HepG2 (cell line): Measurements from ENCODE around the gene SLC1A2. TPM values are rescaled to one million over a fixed set of nuclear protein-coding genes. Genes with fewer than 3 reads are reported as not detected.
A peak's percentile ranks its signal among the peaks of the same experiment; 100 is the strongest.

Source experiments
- ATAC-seq: fragments of 200-7000 bp; cut with Tn5 transposase; 3 replicates; pipeline ENCODE4 v1.9.1; 2020; ENCODE audit warnings: mild to moderate bottlenecking, moderate library complexity
- BruUV-seq: library from RNA; stranded (reverse); fragments of 400-500 nt; replicated peaks from 2 replicates; lab custom pipeline; 2021; lab: Mats Ljungman, UMichigan
- CTCF ChIA-PET: fragments of 300-600 bp; formaldehyde crosslinking; extraction: SDS; loops from one replicate; lab custom pipeline; 2021; ENCODE audit warnings: low total read pairs, inconsistent platforms, low intra/inter-chr PET ratio; lab: Yijun Ruan, JAX
- POLR2A ChIA-PET: fragments of 350-600 bp; sonication (Branson Sonifier 250); formaldehyde crosslinking; loops from one replicate; lab custom pipeline; 2020; ENCODE audit warnings: antibody characterized with exemption, inconsistent platforms; lab: Yijun Ruan, JAX
- DNase-seq: peaks from one replicate; pipeline ENCODE4 v3.0.0-alpha.2; 2015; ENCODE audit warnings: low spot score
- FAIRE-seq: peaks from 3 replicates; lab custom pipeline; 2011; peaks lifted over from hg19 to GRCh38; lab: Jason Lieb, UNC
- H2AFZ ChIP-seq: one replicate; pipeline ENCODE4 v1.6.1; 2011; ENCODE audit warnings: low read length, inconsistent platforms
- H3K27ac ChIP-seq: fragments of 300-600 bp; 3 replicates; pipeline ENCODE4 v1.8.0; 2011; ENCODE audit warnings: mixed run types, mild to moderate bottlenecking, mixed read lengths, low read length, inconsistent platforms; ENCODE audit not compliant: insufficient read depth; ENCODE audit errors: extremely low read length
- H3K27me3 ChIP-seq, 2 experiments: fragments of 200-600 bp in 1 of 2; 2 replicates in 1 of 2; 3 replicates in 1 of 2; pipeline versions ENCODE4 v1.6.0 to v1.8.0; 2011; ENCODE audit warnings: low read length in 2 of 2, mild to moderate bottlenecking in 2 of 2, moderate library complexity in 2 of 2, inconsistent platforms in 1 of 2; ENCODE audit not compliant: insufficient read depth in 2 of 2, control insufficient read depth in 1 of 2
- H3K36me3 ChIP-seq, 2 experiments: fragments of 200-600 bp in 1 of 2; replicated peaks in 1 of 2; 2 replicates in 1 of 2; 3 replicates in 1 of 2; pipeline versions ENCODE4 v1.5.1 to v1.8.0; 2011; ENCODE audit warnings: low read length in 2 of 2, inconsistent platforms in 1 of 2; ENCODE audit not compliant: insufficient read depth in 2 of 2, control insufficient read depth in 1 of 2
- H3K4me1 ChIP-seq: 2 replicates; pipeline ENCODE4 v1.5.1; 2012; ENCODE audit warnings: low read length, inconsistent platforms; ENCODE audit not compliant: insufficient read depth
- H3K4me2 ChIP-seq: 2 replicates; pipeline ENCODE4 v1.6.0; 2011; ENCODE audit warnings: low read depth, low read length, inconsistent platforms
- H3K4me3 ChIP-seq, 3 experiments: fragments of 200-600 bp in 1 of 3; sonication (generic), shearing (Covaris generic) in 1 of 3; replicated peaks in 1 of 3; 2 replicates each; pipeline ENCODE4 v1.5.1; 2011 to 2016; ENCODE audit warnings: low read length in 3 of 3, inconsistent platforms in 2 of 3, low read depth in 2 of 3, mild to moderate bottlenecking in 2 of 3, control low read depth in 1 of 3, mixed read lengths in 1 of 3; ENCODE audit not compliant: insufficient read depth in 1 of 3
- H3K79me2 ChIP-seq: one replicate; pipeline ENCODE4 v1.6.1; 2011; ENCODE audit warnings: low read length, inconsistent platforms; ENCODE audit not compliant: insufficient read depth
- H3K9ac ChIP-seq: 2 replicates; pipeline ENCODE4 v1.6.0; 2011; ENCODE audit warnings: mild to moderate bottlenecking, low read depth, low read length, inconsistent platforms; ENCODE audit not compliant: insufficient read depth
- H3K9me3 ChIP-seq: 2 replicates; pipeline ENCODE4 v1.5.1; 2012; ENCODE audit warnings: mild to moderate bottlenecking, low read length
- H4K20me1 ChIP-seq: 2 replicates; pipeline ENCODE4 v1.6.0; 2011; ENCODE audit warnings: inconsistent platforms, mild to moderate bottlenecking, low read length, moderate library complexity; ENCODE audit not compliant: insufficient read depth
- ARID3A ChIP-seq: IDR thresholded peaks from 2 replicates; pipeline ENCODE4 v1.6.1; 2012; ENCODE audit warnings: low read depth, low read length, improper control_type of control experiment
- CEBPB ChIP-seq: IDR thresholded peaks from 2 replicates; pipeline ENCODE4 v1.6.1; 2011; ENCODE audit warnings: low read depth, low read length, improper control_type of control experiment, borderline replicate concordance
- FOSL2 ChIP-seq: sonication (generic); formaldehyde crosslinking; IDR thresholded peaks from 2 replicates; pipeline ENCODE4 v1.4.0; 2020; ENCODE audit warnings: missing genetic modification reagents
- IRX3 ChIP-seq: sonication (generic); formaldehyde crosslinking; IDR thresholded peaks from 2 replicates; pipeline ENCODE4 v1.8.1; 2023; ENCODE audit warnings: mild to moderate bottlenecking, low read depth, missing genetic modification reagents, borderline replicate concordance
- JUNB ChIP-seq: sonication (generic); formaldehyde crosslinking; IDR thresholded peaks from 2 replicates; pipeline ENCODE4 v1.8.0; 2022; ENCODE audit warnings: missing genetic modification reagents, mild to moderate bottlenecking, borderline replicate concordance
- KLF12 ChIP-seq: sonication (generic); formaldehyde crosslinking; IDR thresholded peaks from 2 replicates; pipeline ENCODE4 v1.4.0; 2020; ENCODE audit warnings: missing genetic modification reagents, borderline replicate concordance
- MYPOP ChIP-seq: sonication (generic); formaldehyde crosslinking; IDR thresholded peaks from 2 replicates; pipeline ENCODE4 v1.8.1; 2023; ENCODE audit warnings: mild to moderate bottlenecking, moderate library complexity, missing genetic modification reagents
- SP140L ChIP-seq: sonication (generic); formaldehyde crosslinking; IDR thresholded peaks from 2 replicates; pipeline ENCODE4 v1.4.0; 2020; ENCODE audit warnings: missing genetic modification reagents, borderline replicate concordance
- ZIK1 ChIP-seq: sonication (generic); formaldehyde crosslinking; IDR thresholded peaks from 2 replicates; pipeline ENCODE4 v1.5.0; 2020; ENCODE audit warnings: mild to moderate bottlenecking, low read depth, missing genetic modification reagents, borderline replicate concordance
- ZNF317 ChIP-seq: sonication (generic); formaldehyde crosslinking; IDR thresholded peaks from 2 replicates; pipeline ENCODE4 v1.5.0; 2020; ENCODE audit warnings: mild to moderate bottlenecking, missing genetic modification reagents
- ZNF567 ChIP-seq: sonication (generic); formaldehyde crosslinking; IDR thresholded peaks from 2 replicates; pipeline ENCODE4 v1.8.1; 2023; ENCODE audit warnings: mild to moderate bottlenecking, missing genetic modification reagents, borderline replicate concordance
- ZNF737 ChIP-seq: sonication (generic); formaldehyde crosslinking; IDR thresholded peaks from 2 replicates; pipeline ENCODE4 v1.5.0; 2020; ENCODE audit warnings: missing genetic modification reagents, mild to moderate bottlenecking, borderline replicate concordance
- ZNF891 ChIP-seq: sonication (generic); formaldehyde crosslinking; IDR thresholded peaks from 2 replicates; pipeline ENCODE4 v1.5.0; 2020; ENCODE audit warnings: mild to moderate bottlenecking, missing genetic modification reagents
- WGBS: methylation state at CpG from one replicate; pipeline ENCODE4 v1.1.6; 2017; ENCODE audit warnings: low lambda C conversion rate; 5-methylcytosine and 5-hydroxymethylcytosine counted together
- in situ Hi-C: cut with HindIII; loops from 2 replicates; pipeline ENCODE4 v1.10.0; 2017; ENCODE audit warnings: low pct_unique_long_range_greater_than_20kb; ENCODE audit not compliant: extremely low pct_ligation_motif_present
- intact Hi-C: fragments of 100-400 bp; cut with micrococcal nuclease; formaldehyde crosslinking; loops from one replicate; pipeline ENCODE4 v1.10.0; 2022; ENCODE audit not compliant: unreplicated experiment
- polyA plus RNA-seq, 8 experiments: library from polyadenylated mRNA; depleted of rRNA in 3 of 8; stranded (reverse) in 7 of 8; unstranded in 1 of 8; fragments of >200 nt; fragmentation: Illumina TruSeq in 4 of 8; extraction: Trizol in 4 of 8; gene quantifications; 2 replicates each; pipeline versions ENCODE4 v1.2.1 to v1.2.3, GENCODE V29; 2011 to 2016; ENCODE audit warnings: low read depth in 4 of 8, missing spikeins in 1 of 8, mixed read lengths in 1 of 8; ENCODE audit not compliant: insufficient read depth in 1 of 8
- total RNA-seq, 5 experiments: library from RNA; depleted of rRNA; stranded (reverse); fragments of >200 nt; fragmentation: Illumina TruSeq; extraction: Trizol; gene quantifications; 2 replicates each; pipeline ENCODE4 v1.2.3, GENCODE V29; 2016; ENCODE audit warnings: low read depth in 1 of 5

SLC1A2 gene
- total and polyA plus RNA-seq, 2 of the 13 experiments (the other 11 are each of a cell fraction or from before 2014, with no cell fraction given): 23.2 to 43.2 TPM

GRCh38 chr11:35211952-35212351 lies 207.4 kb downstream of the SLC1A2 start (continued):
- no peak for TF ChIP-seq KLF12 (CRISPR knock-in tag)
- TF ChIP-seq, all 625 proteins: peak for 0

GRCh38 chr11:35210876-35211546 lies 208.3 kb downstream of the SLC1A2 start:
- Histone ChIP-seq H3K9me3 (no peaks in the 10 kb centered on the region), H3K27me3 (no peaks in the 10 kb centered on the region), H3K79me2 (no peaks in the 10 kb centered on the region), H3K9ac (no peak overlapping the region), H3K36me3 (no peaks in the 10 kb centered on the region), H3K4me2 (no peak overlapping the region), H4K20me1 (no peaks in the 10 kb centered on the region), H3K4me1 (no peaks in the 10 kb centered on the region), H3K27ac (no peak overlapping the region), H3K4me3 (no peak overlapping the region), H2AFZ (no peak overlapping the region)
- BruUV-seq: no TSS peak
- intact Hi-C loops: no loop called here
- FAIRE-seq (no peak), ATAC-seq (no peak), DNase-seq (no peak)
- ChIA-PET CTCF (no interaction called here), POLR2A (no interaction called here)
- in situ Hi-C loops: no loop called here
- WGBS: 24% methylated on average over 3 of the region's 3 CpGs
- no peak for TF ChIP-seq ZNF317 (CRISPR knock-in tag)
- no peak for TF ChIP-seq ARID3A
- TF ChIP-seq CEBPB: peak; percentile 13; the same call in 1 of the 2 replicates

- TF ChIP-seq ZIK1 (CRISPR knock-in tag): no peak
- TF ChIP-seq KLF12 (CRISPR knock-in tag): no peak
- TF ChIP-seq MYPOP: no peak
- TF ChIP-seq IRX3 (CRISPR knock-in tag): no peak
- TF ChIP-seq ZNF737 (CRISPR knock-in tag): no peak
- TF ChIP-seq ZNF567: no peak
- no peak for TF ChIP-seq JUNB (CRISPR knock-in tag)
- TF ChIP-seq FOSL2 (CRISPR knock-in tag): no peak
- no peak for TF ChIP-seq SP140L
- no peak for TF ChIP-seq ZNF891 (CRISPR knock-in tag)
- Histone ChIP-seq H2AFZ (no peak overlapping the region), H4K20me1 (no peaks in the 10 kb centered on the region), H3K27ac (no peak overlapping the region), H3K4me3 (no peak overlapping the region), H3K27me3 (no peaks in the 10 kb centered on the region; a peak in 1 of 5 replicates), H3K36me3 (no peaks in the 10 kb centered on the region), H3K4me1 (no peaks in the 10 kb centered on the region), H3K9ac (no peak overlapping the region), H3K9me3 (no peaks in the 10 kb centered on the region), H3K79me2 (no peaks in the 10 kb centered on the region), H3K4me2 (no peak overlapping the region)
- ChIA-PET CTCF (no interaction called here), POLR2A (no interaction called here)
- no TSS peak for BruUV-seq
- no peak for DNase-seq
- WGBS: 5% methylated on average over 4 of the region's 4 CpGs
- ATAC-seq: no peak
- intact Hi-C loops: no loop called here
- in situ Hi-C loops: no loop called here
- no peak for FAIRE-seq
Measured at GRCh38 chr11:35208795-35209194, 210.6 kb downstream of the SLC1A2 start.
